Activated naive CD4-positive, alpha-beta T cell treated with Interleukin-2 at 50 U/mL for 16 hours (primary cell): ENCODE results near the gene CNBP.

ENCODE experiments used
- DNase-seq: peaks from one replicate; pipeline ENCODE4 v3.0.0-alpha.2; 2020

Gene CNBP

DNA sequence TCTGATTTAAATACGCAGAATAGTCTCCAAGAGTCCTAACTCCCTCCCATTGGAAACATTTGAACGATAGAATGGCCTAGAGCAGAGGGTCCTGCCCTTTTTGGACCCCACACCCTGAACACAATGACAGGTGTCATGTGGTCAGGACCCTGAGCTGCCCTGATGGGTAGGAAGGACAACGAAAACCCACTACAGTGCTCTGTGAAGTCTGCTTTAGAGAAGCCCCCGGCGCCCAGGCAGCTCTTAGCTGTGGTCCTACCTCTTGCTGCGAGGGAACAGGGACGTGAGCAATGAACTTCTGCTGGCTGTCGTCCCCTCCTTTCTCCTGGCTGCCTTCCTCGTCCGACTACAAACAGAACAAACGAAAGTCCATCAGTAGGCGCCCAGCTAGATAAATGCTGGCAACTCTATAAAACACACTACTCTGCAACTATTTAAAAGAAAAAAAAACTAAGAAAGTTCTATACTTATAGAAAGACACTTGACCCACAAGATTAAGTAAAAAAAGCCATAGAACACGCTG is 53.3 kb downstream of the CNBP start:
- no peak for DNase-seq

DNA sequence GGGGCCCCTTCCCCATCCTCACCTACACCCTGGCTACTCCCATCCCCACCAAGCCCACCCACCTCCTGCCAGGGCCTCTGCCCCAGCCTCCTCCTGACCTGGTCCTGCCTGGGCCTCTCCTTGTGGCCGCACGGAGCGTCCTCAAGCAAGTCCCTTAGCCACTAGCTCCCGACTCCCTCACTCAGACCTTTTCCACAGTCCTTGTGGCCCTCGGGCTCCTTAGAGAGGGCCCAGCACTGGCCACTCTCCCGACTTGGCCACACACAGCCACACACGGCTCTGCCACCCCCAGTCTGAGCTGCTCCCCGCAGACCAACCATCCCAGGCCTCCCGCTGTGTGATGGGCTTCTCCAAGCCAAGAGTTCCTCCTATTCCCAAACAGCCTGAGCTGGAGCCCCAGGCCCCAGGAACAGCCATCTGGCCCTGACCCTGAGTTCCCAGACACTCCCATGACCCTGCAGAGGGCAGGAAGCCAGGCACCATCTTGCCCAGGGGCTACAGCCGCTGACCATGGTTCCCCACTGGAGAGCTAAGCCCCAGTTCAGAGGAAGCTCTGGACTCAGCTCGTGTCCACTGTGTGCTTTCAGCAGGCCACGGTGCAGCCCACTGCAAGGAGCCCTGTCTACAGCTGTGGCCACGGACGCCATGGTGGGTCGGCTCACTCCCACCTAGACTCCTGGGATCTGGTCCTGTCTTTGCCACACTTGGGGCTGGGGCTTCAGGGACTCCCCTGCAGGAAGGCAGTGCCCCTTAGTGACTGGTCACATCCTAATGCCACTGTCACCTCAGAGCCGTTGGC is 55.1 kb downstream of the CNBP start:
- DNase-seq: no peak

DNA sequence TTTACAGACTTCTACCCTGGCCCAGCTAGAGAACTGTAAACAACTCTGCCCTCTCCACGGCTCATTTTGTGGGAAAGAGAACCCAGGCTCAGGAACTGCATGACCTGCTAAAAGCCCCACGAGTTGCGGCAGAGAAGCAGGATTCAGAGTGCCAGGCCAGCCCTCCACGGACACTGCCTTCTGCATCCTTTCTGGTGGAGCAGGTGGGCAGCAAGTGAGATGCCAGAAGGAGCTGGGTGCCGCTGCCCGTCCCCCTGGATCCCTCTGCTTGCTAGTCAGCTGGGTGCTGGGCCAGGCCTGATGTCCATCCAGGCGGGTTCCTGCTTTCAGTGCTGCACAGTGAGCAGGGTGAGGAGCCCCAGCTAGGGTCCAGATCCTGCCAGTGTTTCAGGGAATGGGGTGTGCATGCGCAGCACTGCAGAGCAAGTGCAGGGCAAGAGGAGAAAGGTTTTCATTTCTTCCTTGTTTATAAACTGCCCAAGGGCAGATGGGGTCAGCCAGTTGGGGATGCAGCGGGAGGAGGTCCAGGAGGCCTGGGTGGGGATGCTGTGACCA is 56.9 kb downstream of the CNBP start:
- no peak for DNase-seq

DNA sequence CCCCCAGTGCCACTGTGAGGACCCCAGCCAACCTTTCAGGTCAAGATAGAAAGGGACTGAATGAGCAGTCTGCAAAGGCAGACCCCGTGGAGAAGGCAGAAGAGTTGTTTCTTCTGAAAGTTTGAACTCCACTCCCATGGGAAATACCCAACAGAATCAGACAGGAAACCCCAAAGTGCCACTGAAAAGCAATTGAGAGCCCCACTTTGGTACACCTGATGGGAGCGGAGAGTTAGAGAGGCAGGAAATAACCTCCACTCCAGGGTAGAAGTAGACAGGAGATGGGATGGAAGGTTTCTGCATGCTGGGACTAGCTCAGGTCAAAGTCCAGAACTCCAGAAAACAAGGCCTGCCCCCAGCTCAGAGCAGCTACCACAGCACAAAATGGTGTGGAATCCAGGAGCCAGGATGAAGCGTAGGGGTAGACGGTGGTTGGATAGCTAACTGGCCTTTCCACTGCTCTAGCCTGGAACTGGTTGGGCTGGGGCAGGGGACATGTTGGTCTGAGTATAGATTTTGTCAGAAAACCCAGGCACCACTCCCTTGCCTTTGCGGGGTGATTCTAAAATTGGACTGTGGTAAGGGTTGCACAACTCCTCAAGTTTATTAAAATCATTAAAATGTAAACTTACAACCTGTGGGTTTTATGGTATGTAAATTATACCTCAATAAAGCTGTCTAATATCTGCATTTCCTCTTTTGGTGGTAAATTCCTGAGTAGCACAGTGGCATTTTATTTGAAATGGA is 60.2 kb downstream of the CNBP start:
- peak; percentile 9 for DNase-seq

DNA sequence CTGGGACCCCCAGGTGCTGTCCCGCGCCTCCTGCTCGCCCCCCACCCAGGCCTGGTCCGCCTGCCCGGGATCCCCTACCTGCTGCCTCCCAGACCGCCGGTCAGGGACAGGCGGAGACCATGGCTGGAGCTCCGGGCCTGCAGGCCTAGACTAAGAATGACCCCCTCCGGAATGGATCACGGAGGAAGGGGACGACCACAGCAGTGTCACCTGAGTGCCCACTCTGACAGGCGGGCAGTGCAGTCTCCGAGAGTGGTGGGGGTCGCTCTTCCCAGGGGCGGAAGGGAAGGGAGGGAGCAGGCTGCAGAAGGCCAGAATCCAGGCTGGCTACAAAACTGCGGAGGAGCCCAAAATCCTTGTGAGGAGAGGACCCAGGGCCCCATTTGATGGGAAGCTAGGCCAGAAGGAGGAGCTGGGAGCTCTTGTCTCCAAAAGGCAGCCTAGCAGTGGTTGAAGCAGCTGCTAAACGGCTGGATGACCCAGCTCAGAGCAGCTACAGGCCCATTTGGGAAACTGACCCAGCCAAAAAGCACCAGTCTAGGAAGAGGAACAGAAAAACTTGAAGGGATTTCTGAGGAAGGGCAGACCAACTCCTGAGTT is 61.2 kb downstream of the CNBP start:
- DNase-seq: peak; percentile 11

DNA sequence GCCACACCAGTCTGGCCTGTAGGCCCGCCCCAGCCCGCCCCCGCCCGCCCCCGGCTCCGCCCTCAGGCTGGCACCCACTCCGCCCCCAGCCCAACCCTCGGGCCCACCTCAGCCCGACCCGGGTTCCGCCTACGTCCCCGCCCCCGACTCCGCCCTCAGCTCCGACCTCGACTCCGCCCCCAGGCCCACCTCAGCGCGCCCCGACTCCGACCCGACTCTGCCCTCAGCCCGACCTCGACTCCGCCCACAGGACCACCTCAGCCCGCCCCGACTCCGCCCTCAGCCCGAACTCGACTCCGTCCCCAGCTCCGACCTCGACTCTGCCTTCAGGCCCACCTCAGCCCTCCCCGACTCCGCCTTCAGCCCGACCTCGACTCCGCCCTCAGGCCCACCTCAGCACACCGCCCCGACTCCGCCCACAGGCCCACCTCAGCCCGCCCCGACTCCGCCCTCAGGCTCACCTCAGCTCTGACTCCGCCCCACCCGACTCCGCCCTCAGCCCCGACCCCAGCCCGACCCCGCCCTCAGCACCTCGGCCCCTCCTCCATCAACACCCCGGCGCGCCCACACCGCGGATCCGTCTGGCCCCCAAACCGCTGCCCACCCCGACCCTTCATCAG is 61.8 kb downstream of the CNBP start, which contains the start of gene RAB43:
TSS of gene RAB43 (minus strand) at position 13 of the 620 bp plus-strand sequence. CDS start 315 bp downstream, outside the sequence.
- peak; percentile 78 for DNase-seq

DNA sequence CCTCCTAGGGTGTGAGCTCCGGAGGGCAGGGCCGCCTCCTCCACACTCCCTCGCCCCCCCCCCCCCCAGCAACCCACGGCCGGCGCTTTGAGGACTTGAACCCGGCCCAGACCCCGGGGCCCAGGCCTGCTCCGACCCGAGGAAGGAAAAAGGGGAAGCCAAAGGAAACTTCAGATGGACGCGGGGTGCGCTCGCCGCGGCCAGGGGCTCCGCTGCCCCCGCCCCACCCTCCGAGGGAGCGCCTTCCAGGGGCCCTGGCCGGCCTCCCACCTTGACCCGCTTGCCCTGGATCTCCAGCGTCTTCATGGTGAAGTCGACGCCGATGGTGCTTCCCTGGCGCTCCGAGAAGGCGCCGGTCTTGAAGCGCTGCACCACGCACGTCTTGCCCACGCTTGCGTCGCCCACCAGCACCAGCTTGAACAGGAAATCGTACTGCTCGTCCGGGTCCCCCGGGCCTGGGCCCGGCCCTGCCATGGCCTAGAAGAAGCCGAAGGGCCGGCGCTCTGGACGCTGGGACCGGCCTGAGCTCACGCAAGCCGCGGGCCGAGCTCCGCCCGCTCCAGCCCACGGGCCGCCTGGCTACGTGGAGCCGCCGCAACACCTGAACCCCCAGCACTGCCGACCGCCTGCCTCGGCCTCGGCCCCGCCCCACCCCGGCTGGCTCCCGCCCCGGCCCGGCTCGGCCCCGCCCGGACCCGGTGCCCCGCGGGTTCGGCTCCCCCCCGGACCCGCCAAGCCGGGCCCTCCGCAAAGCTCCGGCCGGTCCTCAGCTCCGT is 62.5 kb downstream of the CNBP start:
- DNase-seq: peak; percentile 67

DNA sequence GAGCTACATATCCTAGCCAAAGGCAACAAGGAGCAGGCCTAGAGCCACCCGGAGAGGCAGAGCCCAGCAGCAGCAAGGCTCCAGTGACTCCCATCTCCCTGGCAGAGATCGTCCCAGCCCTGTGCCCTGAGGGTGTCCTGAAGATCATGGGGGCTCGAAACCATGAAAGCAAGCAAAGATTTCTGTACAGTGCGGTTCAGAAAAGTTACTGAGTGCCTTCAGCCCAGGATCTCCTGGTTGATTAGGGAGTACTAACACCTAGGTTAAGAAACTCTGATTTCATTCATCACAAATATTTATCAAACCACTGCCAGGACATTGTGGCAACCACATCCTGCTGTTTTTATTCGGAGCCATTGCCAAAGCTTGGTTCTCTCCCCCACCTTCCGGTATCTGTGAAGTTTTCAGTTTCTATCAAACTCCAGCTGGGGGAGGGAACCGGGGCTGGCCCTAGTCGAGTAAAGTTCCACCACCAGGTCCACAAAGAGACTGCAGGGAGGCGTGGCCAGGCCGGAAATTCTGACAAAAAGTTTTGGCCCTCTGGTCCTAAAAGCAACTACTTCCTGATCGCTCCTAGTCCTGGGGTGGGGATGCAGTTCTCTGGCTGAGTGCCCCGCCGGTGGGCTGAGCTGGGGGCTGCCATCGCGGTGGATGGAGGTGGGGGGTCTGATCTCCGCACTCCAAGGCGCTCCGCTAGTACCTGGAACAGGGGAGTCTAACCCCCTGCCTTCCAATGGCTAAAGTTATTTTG is 63.3 kb downstream of the CNBP start:
- DNase-seq: peak; percentile 92

DNA sequence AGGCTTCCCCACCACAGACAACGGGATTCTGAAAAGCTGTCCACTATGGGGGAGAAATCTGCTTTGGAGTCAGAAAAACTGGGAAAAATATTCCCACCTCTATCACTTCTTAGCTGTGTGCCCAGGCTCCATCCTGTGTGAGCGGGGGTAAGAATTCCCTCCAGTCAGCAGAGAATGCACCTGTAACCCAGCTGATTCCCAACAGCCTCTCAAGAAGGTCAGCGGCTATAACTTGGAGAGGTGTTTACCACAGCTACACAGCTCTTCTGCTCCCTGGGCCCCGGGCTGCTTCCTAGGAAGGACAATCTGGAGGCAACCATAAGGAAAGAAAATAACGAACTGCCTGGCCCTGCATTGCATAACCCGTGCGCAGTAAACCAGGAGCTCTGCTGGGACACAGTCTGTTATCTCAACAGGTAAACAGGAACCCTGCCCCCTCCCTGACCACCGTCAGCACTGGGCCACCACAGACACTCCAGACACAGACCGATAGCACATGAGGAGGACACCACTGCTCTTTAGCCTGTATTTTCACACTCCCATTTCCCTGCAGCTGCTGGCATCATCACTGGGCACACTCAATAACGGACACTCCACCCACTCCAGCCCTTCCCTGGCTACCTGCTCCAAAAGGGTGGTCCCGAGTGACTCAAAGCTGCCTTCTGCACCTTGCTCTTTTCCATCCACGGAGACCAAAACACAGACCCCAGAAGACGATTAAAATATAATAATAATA is 64.2 kb downstream of the CNBP start:
- peak; percentile 18 for DNase-seq

DNA sequence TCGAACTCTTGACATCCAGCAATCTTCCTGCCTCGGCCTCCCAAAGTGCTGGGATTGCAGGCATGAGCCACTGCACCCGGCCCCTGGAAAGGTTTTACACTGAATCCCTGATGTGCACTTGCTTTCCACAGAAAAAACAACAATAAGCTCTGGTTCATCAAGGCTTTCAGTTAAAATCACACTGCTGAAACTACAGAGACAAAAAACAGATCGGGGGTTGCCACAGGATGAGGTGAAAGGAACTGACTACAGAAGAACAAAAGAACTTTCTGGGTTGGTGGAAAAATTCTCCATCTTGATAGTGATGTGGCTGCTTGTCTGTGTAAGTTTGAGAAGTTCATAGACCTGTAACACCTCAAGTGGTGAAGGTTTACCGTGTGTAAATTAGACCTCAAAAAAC is 65.0 kb downstream of the CNBP start:
- DNase-seq: peak; percentile 29
